Measurements from ENCODE around the gene NFXL1.

DNA sequence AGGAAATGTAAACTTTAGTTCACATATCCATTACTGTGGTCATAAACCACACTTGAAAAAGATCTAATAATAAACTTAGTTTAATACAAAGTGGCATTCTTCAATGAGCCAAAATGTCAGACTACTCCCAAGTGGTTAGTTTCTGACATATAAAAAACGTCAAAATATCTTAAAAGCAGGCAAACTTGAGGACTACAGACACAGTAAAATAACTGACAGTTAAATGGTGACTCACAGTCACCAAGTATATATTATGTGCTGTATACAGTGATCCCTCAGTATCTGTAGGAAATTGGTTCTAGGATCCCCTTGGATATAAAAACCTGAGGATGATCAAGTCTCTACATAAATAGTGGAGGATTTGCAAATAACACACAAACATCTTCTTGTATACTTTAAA lies 64.9 kb downstream of the NFXL1 start:
- TF ChIP-seq CTCF (conservative IDR thresholded peaks at IDR 0.05; ENCODE audit: low read depth, low read length): no peak
- TF ChIP-seq FOS (IDR thresholded peaks at IDR 0.05; ENCODE audit: low read depth, low read length): no peak
- no peak for TF ChIP-seq BHLHE40 (IDR thresholded peaks at IDR 0.05; ENCODE audit: low read depth, low read length)
- TF ChIP-seq, protein P1, sequence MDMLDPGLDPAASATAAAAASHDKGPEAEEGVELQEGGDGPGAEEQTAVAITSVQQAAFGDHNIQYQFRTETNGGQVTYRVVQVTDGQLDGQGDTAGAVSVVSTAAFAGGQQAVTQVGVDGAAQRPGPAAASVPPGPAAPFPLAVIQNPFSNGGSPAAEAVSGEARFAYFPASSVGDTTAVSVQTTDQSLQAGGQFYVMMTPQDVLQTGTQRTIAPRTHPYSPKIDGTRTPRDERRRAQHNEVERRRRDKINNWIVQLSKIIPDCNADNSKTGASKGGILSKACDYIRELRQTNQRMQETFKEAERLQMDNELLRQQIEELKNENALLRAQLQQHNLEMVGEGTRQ (IDR thresholded peaks at IDR 0.05; ENCODE audit: low read depth, low read length): no peak
- no peak for TF ChIP-seq MAZ (IDR thresholded peaks at IDR 0.05; ENCODE audit: borderline replicate concordance, low read depth, low read length)
- TF ChIP-seq POLR2A (IDR thresholded peaks at IDR 0.05; ENCODE audit: low read depth, low read length): no peak
- TF ChIP-seq MAFK (IDR thresholded peaks at IDR 0.05; ENCODE audit: low read depth, low read length): no peak
